Islet of Langerhans (tissue), 1 donor: ENCODE measurements around the gene FYN.

ENCODE experiments used
- FAIRE-seq: peaks from one replicate; lab custom pipeline; 2011; peaks lifted over from hg19 to GRCh38; lab: Jason Lieb, UNC

The FYN gene

GRCh38 chr6:111680015-111680712, 193.1 kb downstream of the FYN start:
- no peak for FAIRE-seq

- no peak for FAIRE-seq
These were observed 194.0 kb downstream of the FYN start for GRCh38 chr6:111679126-111679858.

- peak; percentile 92 for FAIRE-seq
These were observed 195.8 kb downstream of the FYN start for GRCh38 chr6:111677249-111677990.

GRCh38 chr6:111676383-111676782, 196.9 kb downstream of the FYN start:
- FAIRE-seq = peak; percentile 27

GRCh38 chr6:111674883-111675282, 198.4 kb downstream of the FYN start:
- no peak for FAIRE-seq

- FAIRE-seq = no peak
These were observed 198.8 kb downstream of the FYN start for GRCh38 chr6:111674413-111674812.

GRCh38 chr6:111673937-111674336, 199.3 kb downstream of the FYN start:
- FAIRE-seq = no peak

- FAIRE-seq = no peak
These were observed 199.7 kb downstream of the FYN start for GRCh38 chr6:111673532-111673931.

- no peak for FAIRE-seq
These were observed 200.3 kb downstream of the FYN start for GRCh38 chr6:111672761-111673450.

- FAIRE-seq = no peak
These were observed 203.9 kb downstream of the FYN start for GRCh38 chr6:111669326-111669725.

GRCh38 chr6:111668410-111668809, 204.8 kb downstream of the FYN start:
- no peak for FAIRE-seq

- FAIRE-seq = peak; percentile 33
These were observed 205.3 kb downstream of the FYN start for GRCh38 chr6:111667931-111668330.

- FAIRE-seq = no peak
These were observed 206.4 kb downstream of the FYN start for GRCh38 chr6:111666847-111667246.

- no peak for FAIRE-seq
These were observed 208.7 kb downstream of the FYN start for GRCh38 chr6:111664565-111665030.

- no peak for FAIRE-seq
These were observed 209.3 kb downstream of the FYN start for GRCh38 chr6:111663692-111664564.

GRCh38 chr6:111662794-111663593, 210.3 kb downstream of the FYN start:
- no peak for FAIRE-seq

- no peak for FAIRE-seq
These were observed 211.0 kb downstream of the FYN start for GRCh38 chr6:111662072-111662793.

- no peak for FAIRE-seq
These were observed 211.7 kb downstream of the FYN start for GRCh38 chr6:111661541-111662061.

GRCh38 chr6:111660531-111660930, 212.7 kb downstream of the FYN start:
- no peak for FAIRE-seq
